OCI-LY7 (cell line): Measurements from ENCODE around the gene SETBP1. TPM values are rescaled to one million over a fixed set of nuclear protein-coding genes. Genes with fewer than 3 reads are reported as not detected.

Source experiments
- BruUV-seq: library from RNA; stranded (reverse); fragments of 400-500 nt; replicated peaks from 2 replicates; lab custom pipeline; 2021; lab: Mats Ljungman, UMichigan
- CTCF ChIA-PET: fragments of 300-600 bp; sonication (Branson Sonifier 250); formaldehyde crosslinking; loops from one replicate; lab custom pipeline; 2022; ENCODE audit warnings: antibody characterized with exemption; ENCODE audit not compliant: unreplicated experiment; lab: Charles Lee
- POLR2A ChIA-PET: fragments of 300-600 bp; sonication (Branson Sonifier 250); formaldehyde crosslinking; loops from one replicate; lab custom pipeline; 2022; ENCODE audit warnings: antibody characterized with exemption; lab: Charles Lee
- DNase-seq: peaks from one replicate; pipeline ENCODE4 v3.0.0-alpha.2; 2015; ENCODE audit warnings: low spot score
- H2AFZ ChIP-seq: fragments of 200-600 bp; sonication (generic), shearing (Covaris generic); 2 replicates; pipeline ENCODE4 v1.6.1; 2014; ENCODE audit warnings: mild to moderate bottlenecking, antibody characterized with exemption, low read length, moderate library complexity
- H3K27ac ChIP-seq: fragments of 200-600 bp; sonication (generic); 2 replicates; pipeline ENCODE4 v1.5.1; 2014; ENCODE audit warnings: mixed run types, low read depth, mild to moderate bottlenecking, moderate library complexity, low read length, inconsistent platforms; ENCODE audit not compliant: poor library complexity, severe bottlenecking
- H3K36me3 ChIP-seq: fragments of 200-600 bp; sonication (generic); 2 replicates; pipeline ENCODE4 v1.6.1; 2014; ENCODE audit warnings: mild to moderate bottlenecking, antibody characterized with exemption, low read length, moderate library complexity, mixed read lengths; ENCODE audit not compliant: insufficient read depth
- H3K4me1 ChIP-seq: fragments of 200-600 bp; sonication (generic); 2 replicates; pipeline ENCODE4 v1.5.1; 2014; ENCODE audit warnings: mild to moderate bottlenecking, low read length; ENCODE audit not compliant: insufficient read depth, poor library complexity, severe bottlenecking
- H3K4me2 ChIP-seq: fragments of 200-600 bp; sonication (generic); 2 replicates; pipeline ENCODE4 v1.6.1; 2014; ENCODE audit warnings: mild to moderate bottlenecking, low read length
- H3K4me3 ChIP-seq: fragments of 200-600 bp; sonication (generic); 2 replicates; pipeline ENCODE4 v1.5.1; 2014; ENCODE audit warnings: mild to moderate bottlenecking, low read depth, low read length; ENCODE audit not compliant: poor library complexity, severe bottlenecking
- H3K79me2 ChIP-seq: fragments of 200-600 bp; sonication (generic); 2 replicates; pipeline ENCODE4 v1.6.1; 2016; ENCODE audit warnings: low read depth, mild to moderate bottlenecking, low read length, moderate library complexity, mixed read lengths; ENCODE audit not compliant: insufficient read depth
- H3K9me2 ChIP-seq: fragments of 200-600 bp; sonication (generic); 2 replicates; pipeline ENCODE4 v1.6.1; 2016; ENCODE audit warnings: mild to moderate bottlenecking, low read length, mixed read lengths; ENCODE audit not compliant: insufficient read depth
- H3K9me3 ChIP-seq: fragments of 200-600 bp; sonication (generic); 2 replicates; pipeline ENCODE4 v1.6.1; 2014; ENCODE audit warnings: mild to moderate bottlenecking, mixed run types, low read length, mixed read lengths
- H4K20me1 ChIP-seq: fragments of 200-600 bp; sonication (generic); 2 replicates; pipeline ENCODE4 v1.6.1; 2014; ENCODE audit warnings: mild to moderate bottlenecking, antibody characterized with exemption, low read length, moderate library complexity, mixed read lengths; ENCODE audit not compliant: insufficient read depth
- CTCF ChIP-seq: fragments of 200-600 bp; sonication (generic); conservative IDR thresholded peaks from 2 replicates; pipeline ENCODE4 v1.5.1; 2014; ENCODE audit warnings: mild to moderate bottlenecking, antibody characterized with exemption, low read length, moderate library complexity, mixed read lengths
- EZH2phosphoT487 ChIP-seq: fragments of 200-600 bp; sonication (generic); IDR thresholded peaks from 2 replicates; pipeline ENCODE4 v1.6.1; 2018; ENCODE audit warnings: low read depth, borderline replicate concordance, mild to moderate bottlenecking, mixed run types, antibody characterized with exemption, low read length, moderate library complexity, mixed read lengths
- intact Hi-C: fragments of 100-400 bp; cut with micrococcal nuclease; formaldehyde crosslinking; loops from one replicate; pipeline ENCODE4 v1.10.0; 2022; ENCODE audit not compliant: unreplicated experiment
- total RNA-seq, 2 experiments: library from RNA; depleted of rRNA in 1 of 2; stranded (reverse); fragments of >200 nt in 1 of 2; shearing (Covaris generic) in 1 of 2; gene quantifications; 2 replicates each; pipeline ENCODE4 v1.2.3, GENCODE V29; 2014 to 2022

The SETBP1 gene
- total RNA-seq, 2 experiments from 2014 or later: 2.6 to 9.1 TPM

- Histone ChIP-seq H3K4me3 (no peak overlapping the region), H3K36me3 (no peaks in the 10 kb centered on the region), H2AFZ (no peak overlapping the region), H3K79me2 (no peaks in the 10 kb centered on the region), H3K9me2 (no peaks in the 10 kb centered on the region), H4K20me1 (no peaks in the 10 kb centered on the region), H3K4me2 (no peak overlapping the region), H3K27ac (no peak overlapping the region), H3K9me3 (no peaks in the 10 kb centered on the region), H3K4me1 (no peaks in the 10 kb centered on the region)
- no peak for TF ChIP-seq EZH2phosphoT487
- no peak for TF ChIP-seq CTCF
- no TSS peak for BruUV-seq
- CTCF ChIA-PET: no interaction called here
- DNase-seq: no peak
- intact Hi-C loops: no loop called here
- POLR2A ChIA-PET: no interaction called here
Observed at GRCh38 chr18:45026162-45026561, 345.5 kb downstream of the SETBP1 start.

GRCh38 chr18:45034179-45034578 is 353.5 kb downstream of the SETBP1 start:
- Histone ChIP-seq H3K4me3 (no peak overlapping the region), H2AFZ (no peak overlapping the region), H3K4me1 (no peaks in the 10 kb centered on the region), H3K27ac (no peak overlapping the region), H3K9me3 (no peaks in the 10 kb centered on the region), H3K36me3 (no peaks in the 10 kb centered on the region), H3K4me2 (no peak overlapping the region), H3K9me2 (no peaks in the 10 kb centered on the region), H3K79me2 (no peaks in the 10 kb centered on the region), H4K20me1 (no peaks in the 10 kb centered on the region)
- intact Hi-C loops: no loop called here
- DNase-seq: no peak
- POLR2A ChIA-PET: no interaction called here
- BruUV-seq: no TSS peak
- CTCF ChIA-PET: no interaction called here
- TF ChIP-seq CTCF: no peak
- no peak for TF ChIP-seq EZH2phosphoT487

GRCh38 chr18:45037618-45038017 is 356.9 kb downstream of the SETBP1 start:
- TF ChIP-seq EZH2phosphoT487 (no peak), CTCF (no peak)
- ChIA-PET CTCF (no interaction called here), POLR2A (no interaction called here)
- H3K4me1 ChIP-seq: no peaks in the 10 kb centered on the region
- H3K79me2 ChIP-seq: no peaks in the 10 kb centered on the region
- BruUV-seq: no TSS peak
- no peak for DNase-seq
- no peaks in the 10 kb centered on the region for H3K9me3 ChIP-seq
- H3K4me3 ChIP-seq: no peak overlapping the region
- intact Hi-C loops: no loop called here
- no peak overlapping the region for H3K4me2 ChIP-seq
- no peaks in the 10 kb centered on the region for H3K36me3 ChIP-seq
- H3K9me2 ChIP-seq: no peaks in the 10 kb centered on the region
- no peak overlapping the region for H2AFZ ChIP-seq
- H4K20me1 ChIP-seq: no peaks in the 10 kb centered on the region
- H3K27ac ChIP-seq: no peak overlapping the region
